Kidney capillary endothelial cell (primary cell): ENCODE results near the gene PHLDA2.

Experiments
- DNase-seq: peaks from one replicate; pipeline ENCODE4 v3.0.0-alpha.2; 2018; ENCODE audit warnings: low spot score

PHLDA2 gene

DNA sequence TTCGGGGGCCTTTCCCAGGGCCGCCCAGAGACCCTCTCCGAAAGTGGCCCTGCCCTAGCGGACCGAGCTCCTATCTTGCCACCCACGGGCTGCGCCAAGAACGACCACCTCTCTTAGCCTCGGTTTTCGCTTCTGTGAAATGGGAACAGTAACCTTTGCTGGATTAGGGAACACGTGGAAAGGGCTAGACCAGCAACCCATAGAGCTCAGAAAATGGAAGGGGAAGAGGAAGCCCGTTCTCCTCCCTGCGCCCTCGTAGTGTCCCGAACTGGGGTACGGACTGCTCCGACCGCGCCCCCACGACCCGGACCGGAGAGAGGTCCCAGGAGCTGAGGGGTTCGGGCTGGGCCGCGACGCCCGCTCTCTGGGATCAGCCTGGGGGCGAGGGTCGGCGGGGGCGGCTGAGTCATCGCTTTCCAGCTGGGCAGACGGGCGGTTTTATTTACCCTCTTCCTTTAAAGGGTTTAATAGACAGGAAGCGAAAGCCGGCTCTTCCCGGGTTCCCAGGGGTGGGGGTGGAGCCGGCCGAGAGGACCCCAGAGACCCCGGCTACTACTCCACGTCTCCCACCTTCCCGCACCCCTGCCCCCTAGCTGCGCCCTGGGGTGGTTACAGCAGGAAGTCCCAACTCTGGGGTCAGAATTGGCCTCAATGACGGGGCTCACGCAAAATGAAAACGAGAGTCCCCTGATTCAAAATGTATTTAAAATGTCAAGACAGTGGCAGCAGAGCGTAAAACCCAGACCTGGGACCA lies 907 bp upstream of the PHLDA2 start:
- DNase-seq: peak; percentile 33

DNA sequence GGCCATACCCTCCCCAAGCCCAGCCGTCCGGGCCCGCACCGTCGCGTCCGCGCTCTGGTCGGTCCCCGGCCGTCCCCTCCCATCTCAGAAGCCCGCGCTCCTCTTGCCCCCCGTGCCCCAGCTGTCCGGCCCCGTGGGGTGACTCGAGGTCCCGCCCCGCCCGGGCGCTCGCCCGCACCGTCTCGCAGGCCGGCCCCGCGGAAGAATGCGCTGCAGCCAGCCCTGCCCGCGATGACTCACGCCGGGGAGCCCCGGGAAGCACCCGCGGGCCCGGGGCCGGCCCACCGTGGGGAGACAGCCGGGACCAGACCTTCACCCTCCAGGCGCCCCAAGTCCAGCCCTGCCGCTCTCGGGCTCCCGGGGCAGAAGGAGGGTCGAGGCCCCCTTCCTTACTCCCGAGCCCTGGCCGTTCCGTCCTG lies 320 bp upstream of the PHLDA2 start:
- DNase-seq: peak; percentile 49

DNA sequence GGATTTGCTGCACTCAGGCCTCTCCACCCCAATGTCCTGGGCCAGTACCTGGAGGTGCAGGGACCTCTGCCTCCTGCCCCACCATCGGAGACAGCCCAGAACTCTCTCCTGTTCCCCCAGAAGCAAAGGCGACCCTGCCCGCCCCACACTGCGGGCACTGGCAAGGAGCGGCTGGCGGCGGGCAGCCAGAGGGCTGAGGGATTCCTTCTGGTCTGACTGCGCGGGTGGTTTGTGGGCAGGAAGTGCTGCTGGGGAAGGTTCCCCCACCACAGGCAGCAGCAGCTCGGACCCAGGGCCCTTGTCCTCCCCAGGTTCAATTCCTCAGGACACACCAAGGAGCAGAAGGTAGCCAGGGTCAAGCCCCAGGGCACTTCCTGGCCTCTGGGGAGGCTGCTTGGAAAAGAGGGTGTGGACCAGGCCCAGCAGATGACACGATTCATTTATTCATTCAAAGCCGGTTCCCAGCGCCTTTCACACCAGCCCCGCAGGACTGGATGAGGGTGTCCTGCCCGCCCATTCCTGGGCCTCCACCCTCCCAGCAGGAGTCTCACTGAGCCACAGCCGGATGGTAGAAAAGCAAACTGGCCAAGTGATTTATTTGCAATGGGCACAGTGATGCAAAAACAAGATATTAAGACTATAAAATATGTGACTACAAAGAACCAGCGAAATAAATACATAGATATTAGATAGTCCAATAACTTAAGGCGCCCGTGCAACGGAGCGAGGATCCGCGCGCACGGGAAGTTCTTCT lies 1.2 kb downstream of the PHLDA2 start:
- peak; percentile 26 for DNase-seq

DNA sequence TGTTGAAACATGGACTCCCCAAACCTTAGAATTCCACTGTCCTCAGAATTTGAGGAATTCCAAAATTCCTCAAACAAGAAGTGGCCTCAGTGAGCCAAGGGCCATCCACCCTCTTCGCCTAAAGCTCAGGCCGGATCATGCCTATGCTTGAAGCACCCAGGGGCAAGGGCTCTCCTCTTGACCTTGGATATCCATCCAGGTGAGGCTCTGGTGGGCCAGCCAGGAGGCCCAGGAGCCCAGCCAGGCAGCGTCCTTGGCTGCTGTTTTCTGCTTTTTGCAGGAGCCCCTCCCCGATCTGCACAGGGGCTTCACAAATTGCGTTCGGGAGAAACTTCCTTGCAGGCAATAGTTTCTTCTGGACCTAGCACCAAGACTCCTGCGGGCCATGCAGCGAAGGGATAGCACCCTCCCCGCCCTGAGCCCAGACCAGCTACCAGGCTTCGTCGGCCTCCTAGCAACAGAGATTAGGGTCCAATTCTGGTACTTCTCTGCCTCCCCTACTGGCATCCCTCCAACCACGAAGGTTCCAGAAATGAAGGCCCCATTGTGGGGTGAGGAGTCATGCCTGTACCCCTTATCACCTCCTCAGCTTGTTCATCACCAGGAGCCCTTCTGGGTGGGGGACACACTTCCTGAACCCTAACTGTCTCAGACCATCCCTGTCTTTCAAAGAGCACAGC lies 2.0 kb downstream of the PHLDA2 start:
- no peak for DNase-seq

DNA sequence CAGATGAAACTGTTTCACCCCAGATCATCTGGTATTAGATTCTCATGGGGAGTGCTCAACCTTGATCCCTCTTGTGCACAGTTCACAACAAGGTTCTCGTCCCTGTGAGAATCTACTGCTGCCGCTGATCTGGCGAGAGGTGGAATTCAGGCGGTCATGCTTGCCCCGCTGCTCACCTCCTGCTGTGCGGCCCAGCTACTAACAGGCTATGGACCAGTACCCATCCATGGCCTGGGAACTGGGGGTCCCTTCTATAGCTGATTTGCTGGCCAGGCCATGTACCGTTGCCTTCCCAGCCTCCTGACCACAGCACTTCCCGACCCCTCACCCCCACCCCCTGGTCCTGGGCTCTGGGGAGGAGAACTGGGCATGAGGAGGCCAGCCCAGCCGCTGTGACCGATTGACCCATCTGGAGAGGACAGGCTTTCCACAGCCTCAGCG lies 2.6 kb downstream of the PHLDA2 start:
- DNase-seq: no peak

DNA sequence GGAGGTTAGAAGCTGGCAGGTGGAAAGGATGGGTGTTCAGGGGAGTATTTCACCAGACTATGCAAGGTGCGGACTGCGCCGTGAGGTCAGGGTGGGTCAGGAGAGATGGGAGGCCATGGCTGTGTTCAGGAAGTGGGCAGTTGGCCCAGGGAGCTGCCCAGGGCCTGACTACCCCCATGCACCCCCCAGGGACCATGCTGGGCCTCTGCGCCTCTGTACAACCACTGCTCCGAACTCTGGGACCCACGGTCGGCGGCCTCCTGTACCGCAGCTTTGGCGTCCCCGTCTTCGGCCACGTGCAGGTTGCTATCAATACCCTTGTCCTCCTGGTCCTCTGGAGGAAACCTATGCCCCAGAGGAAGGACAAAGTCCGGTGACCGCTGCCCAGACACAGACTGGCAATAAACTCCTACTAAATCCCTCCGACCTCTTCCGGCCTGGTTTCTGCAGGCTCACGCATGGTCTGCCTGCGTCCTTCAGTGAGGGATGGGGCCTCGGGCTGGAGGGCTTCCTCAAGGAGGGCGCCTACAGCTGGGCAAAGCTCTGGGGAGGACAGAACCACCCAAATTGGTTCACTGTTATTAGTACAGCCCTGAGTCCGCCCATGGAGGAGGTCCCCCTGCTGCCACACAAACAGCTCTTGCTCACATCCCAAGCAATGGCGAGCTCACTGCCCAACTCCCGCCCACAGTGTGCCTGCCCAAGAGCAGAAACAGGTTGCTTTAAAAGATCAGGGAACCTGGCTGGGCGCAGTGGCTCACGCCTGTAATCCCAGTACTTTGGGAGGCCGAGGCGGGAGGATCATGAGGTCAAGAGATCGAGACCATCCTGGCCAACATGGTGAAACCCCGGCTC lies 4.2 kb downstream of the PHLDA2 start:
- DNase-seq: no peak

DNA sequence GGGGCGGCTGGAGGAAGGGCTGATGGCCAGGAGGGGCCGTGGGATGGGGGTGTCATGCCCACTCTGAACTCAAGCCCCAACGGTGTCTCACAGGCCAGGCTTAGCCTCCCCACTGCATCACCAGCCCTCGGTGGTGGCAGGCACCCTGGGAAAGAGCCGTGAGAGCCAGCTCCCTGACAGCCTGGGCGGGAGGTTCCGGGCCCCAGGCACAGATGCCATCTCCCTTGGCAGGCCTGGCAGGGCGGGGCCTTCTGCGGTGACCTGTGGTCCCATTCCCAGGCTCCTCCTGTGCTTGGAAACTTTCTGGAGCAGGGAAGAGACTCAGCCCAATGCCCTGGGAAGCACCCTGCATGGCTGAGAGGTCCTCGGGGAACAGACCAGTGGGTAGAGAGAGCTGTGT lies 4.8 kb downstream of the PHLDA2 start:
- DNase-seq: no peak

DNA sequence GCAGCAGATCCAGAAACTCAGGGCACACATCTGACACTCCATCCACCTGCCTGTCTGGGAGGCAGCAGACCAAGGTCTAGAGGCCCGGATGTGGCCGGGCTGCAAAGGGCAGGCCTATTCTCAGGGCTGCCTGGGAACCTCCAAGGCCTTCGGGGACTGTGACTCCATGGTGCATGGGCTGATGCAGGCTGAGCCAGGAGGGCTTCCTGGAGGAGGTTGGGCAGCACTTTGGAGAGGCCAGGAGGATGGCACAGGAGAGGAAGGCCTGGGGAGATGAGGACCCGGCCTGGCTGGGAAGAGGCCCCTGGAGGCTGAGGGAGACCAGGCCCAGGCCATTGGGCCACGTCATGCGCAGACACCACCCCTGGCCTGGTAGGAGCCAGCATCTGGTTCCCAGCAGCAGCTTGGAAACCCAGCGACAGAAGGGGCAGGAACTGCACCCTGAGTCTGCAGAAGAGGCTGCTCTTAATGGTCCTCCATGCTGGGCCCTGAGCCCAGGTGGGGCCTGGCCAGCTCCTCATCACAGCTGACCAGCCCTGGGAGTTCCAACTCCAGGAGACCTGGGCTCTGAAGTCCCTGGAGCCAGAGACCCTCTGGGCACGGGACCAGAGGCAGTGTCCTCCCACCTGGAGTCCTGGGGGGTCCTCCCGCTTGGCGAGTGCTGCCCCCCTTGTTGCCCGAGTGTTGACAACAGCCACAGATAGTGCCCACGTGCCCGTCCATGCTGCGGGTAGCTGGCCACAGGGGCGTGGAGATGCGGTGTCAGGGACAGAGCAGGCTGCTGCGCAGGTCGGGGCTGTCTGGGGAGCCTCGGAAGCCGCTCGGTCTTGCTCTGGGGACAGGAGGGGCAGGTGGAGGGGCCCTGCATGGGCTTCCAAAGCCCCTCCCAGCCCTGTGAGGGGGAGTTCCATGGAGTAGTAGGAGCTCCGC lies 5.5 kb downstream of the PHLDA2 start:
- no peak for DNase-seq

DNA sequence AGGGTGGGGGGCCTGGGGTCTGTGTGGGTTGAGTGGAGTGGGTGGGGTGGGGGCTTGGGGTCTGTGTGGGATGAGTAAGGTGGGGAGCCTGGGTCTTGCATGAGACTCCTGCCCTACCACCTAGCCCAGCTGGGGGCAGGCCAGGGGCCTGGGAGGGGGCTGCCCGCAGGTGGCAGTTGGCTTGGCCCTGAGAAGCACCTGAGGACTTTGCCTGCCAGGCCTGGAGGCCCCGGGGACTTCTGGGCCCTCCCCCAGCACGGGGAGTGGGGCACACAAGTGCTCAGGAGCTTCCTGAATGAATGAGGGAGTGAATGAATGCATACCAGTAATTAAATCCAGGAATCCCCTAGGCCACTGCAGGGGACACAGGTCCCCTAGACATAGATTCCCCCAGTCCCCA lies 6.6 kb downstream of the PHLDA2 start:
- DNase-seq: no peak

DNA sequence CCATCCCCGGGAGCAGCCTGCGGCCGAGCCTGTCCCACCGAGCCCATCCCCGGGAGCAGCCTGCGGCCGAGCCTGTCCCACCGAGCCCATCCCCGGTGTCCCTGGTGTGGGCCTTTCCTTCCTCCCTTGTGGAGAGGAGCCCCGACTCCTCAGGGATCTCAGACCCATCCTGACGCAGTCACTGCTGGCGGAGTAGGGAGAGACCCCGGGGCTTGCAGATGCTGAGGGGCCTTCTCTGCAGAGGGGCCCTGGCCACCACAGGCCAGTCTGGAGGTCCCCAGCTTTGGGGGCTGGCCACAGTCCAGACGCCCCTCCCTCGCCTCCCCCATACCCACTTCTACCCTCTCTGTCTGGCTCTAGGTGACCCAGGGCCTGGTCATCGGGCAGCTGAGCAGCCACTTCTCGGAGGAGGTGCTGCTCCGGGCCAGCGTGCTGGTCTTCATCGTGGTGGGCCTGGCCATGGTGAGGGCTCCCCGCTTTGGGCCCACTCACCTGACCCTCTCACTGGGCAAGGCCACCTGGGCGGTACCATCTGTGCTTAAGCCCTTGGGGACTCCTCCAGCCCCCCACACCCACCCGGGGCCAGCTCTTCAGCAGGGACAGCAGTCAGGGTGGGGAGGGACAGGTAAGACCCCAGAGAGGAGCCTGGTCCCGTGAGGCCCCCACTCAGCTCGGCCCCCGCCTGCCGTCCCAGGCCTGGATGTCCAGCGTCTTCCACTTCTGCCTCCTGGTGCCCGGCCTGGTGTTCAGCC lies 7.3 kb downstream of the PHLDA2 start:
- no peak for DNase-seq

DNA sequence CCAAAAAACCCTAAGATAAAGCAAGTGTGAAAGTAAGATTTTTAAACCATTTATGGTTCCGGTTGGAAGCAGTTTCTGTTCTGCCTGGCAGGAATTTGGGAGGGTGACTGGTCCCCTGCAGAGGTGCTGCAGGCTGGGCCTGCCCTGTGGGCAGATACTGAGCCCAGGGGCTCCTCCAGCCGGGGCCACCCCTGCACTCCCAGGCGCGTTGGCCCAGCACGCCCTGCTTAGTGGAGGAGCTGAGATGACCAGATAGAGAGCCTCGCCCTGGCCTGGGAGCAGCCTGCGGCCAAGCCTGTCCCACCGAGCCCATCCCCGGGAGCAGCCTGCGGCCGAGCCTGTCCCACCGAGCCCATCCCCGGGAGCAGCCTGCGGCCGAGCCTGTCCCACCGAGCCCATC lies 8.0 kb downstream of the PHLDA2 start:
- DNase-seq: no peak

DNA sequence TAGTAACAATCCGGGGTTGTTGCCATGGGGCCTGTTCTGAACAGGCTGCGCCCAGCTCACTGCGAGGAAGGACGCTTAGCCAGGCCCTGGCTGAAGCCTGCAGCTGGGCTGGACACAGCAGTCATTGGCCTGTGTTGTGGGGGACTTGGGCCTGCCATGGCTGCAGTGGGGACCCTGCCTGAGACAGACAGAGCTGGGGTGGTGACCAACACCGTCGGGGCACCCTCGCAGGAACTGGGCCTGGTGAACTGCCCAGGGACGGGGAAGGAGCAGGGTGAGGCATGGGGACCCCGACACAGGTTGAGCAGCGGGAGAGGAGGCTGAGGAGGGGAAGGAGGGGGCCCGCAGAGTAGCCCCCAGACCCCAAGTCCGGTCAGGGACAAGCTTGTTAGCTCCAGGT lies 8.9 kb downstream of the PHLDA2 start:
- no peak for DNase-seq

DNA sequence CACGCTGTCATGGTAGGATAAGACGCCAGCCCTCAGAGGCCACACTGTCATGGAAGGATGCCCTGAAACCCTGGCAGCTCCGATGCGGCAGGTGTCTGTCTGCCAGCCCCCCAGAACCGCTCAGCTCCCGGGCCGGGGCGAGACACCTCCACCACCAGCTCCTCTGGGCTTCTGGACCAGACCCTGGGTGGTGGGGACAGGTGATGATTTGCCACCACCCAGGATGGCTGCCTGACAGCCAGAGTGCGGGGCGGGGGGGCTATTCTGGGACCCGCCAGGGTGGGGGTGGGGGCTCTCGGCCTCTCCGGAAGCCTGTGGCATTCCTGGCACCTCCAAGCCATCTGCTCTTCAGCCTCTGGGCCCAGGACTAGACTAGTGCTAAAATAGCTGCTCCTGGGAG lies 9.4 kb downstream of the PHLDA2 start:
- DNase-seq: no peak

DNA sequence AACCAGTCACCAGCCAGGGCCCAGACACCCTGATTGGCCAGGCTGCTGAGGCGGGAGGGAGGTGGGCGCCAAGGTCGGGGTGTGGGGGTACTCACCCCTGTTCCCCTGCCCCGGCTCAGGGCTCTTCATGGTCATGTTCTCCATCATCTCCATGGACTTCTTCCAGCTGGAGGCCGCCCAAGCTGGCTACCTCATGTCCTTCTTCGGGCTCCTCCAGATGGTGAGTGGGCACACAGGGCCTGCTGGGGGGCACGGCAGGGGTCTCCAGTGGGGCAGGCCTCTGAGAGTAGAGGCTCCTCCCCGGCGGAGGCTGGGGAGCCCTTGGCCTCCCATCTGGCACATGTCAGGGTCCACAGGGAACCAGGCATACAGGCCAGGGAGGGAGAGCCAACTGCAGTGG lies 10.0 kb downstream of the PHLDA2 start:
- no peak for DNase-seq

DNA sequence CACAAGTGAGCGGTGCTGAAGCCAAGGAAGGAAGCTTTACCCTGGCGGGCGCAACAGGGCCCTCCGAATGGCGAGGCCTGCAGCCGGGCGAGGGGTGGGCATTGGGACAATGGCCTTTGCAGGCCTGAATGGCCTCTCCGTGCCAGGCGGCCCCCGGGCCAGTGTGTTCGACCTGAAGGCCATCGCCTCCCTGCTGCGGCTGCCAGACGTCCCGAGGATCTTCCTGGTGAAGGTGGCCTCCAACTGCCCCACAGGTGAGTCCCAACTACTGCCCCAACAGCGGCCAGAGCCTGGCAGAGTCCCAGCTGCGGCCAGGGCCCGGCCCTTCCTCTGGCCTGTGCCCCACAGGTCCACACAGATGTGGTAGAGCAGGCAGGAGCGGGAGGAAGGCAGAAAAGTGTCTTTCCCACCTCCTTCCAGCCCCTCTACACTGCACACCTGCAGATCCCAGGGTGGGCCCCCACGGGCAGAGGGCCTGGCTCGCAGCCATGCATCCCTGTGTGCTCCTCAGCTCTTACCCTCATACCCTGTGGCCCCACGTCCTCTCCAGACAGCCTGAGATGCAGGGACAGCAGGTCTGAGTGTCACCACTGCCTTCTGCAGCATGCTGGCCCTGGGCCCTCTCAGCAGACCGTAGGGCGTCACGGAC lies 11.3 kb downstream of the PHLDA2 start:
- DNase-seq: no peak

DNA sequence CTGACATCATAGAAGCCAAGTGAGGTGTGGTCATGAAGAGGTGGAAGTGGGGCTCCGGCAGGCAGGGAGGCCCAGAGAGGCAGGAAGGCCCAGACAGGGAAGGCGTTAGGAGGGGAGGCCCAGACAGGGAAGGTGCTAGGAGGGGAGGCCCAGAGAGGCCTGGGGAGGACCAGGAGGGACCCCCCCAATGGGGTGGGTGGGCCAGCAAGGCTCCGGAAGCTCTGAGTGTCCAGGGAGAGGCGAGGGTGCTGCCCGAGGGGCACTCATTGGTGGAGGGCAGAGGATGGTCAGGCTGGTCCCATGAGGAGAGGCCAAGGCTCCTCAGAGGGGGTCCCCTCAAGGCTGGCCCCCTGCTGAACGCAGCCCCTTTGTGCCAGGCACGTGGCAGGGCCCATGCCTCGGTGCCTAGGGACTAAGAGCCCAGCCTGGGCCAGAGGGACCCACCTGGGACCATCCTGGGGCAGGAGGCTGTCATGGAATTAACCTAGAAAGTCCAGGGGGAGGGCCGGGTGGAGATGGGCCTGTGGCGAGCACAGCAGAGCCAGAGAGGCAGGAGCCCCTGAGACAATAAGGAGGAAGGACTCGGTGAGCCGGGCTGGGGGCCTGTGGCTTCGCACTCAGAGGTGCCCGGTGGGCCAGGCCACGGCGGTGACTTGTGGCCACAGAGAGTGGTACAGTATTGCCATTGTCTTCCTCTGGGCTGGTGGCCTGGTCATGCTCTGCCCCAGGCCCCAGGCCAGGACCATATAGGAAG lies 12.2 kb downstream of the PHLDA2 start:
- no peak for DNase-seq

DNA sequence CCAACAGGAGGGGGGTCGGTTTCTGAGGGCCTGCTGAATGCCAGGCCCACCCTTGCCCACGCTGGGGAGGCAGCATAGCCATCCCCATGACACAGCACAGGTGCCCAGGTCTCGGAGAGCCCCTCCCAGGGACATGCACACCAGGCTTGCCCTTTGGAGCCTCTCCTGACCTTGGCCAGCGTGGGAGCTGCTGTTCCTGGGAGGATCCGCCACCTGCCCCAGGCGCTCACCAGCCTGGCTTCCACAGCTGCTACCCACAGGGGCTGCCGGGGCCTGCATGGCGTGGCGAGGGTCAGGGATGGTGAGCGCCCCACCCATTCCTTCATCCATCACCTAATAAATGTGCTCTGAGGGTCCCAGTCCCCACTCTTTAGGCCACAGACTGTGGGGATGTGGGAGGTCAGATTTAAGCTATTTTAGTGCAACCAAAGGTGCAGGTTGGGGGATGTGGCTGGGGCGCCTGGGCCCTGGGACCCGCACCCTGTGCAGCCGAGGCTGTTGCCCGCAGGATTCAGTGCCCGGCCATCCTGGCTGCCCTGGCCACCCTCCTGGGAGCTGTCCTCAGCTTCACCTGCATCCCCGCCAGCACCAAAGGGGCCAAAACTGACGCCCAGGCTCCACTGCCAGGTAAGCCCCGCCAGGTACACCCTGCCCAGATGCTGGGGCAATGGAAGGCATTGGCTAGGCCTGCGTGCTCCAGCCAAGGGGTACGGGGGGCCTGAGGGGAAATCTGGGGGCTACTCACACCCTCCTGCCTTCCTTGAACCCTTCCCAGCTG lies 12.9 kb downstream of the PHLDA2 start:
- DNase-seq: no peak

DNA sequence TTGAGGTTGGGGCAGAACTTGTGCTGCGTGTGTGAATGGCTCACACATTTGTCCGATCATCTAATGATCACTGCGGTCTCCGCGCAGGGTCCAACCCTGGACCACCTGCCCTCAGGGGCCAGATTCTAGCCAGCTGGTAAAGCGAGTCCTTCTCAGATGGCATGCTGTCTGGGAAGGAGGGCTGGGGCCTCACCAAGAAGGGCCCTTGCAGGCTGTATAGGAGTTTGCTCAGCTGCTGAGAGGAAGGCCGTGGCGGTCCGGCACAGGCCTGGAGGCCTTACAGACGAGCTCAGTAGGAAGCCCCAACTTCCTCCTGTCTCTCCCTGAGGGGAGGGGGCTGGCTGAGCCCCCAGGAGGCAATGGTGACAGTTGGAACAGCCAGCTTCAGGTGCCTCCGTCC lies 13.7 kb downstream of the PHLDA2 start:
- DNase-seq: no peak
